Esophagus squamous epithelium (tissue), 4 donors: ENCODE data around the gene CCDC102B.

ENCODE experiments used
- POLR2A ChIP-seq, 4 donors: fragments of 450-650 bp; IDR thresholded peaks; one replicate each; pipeline ENCODE4 v1.6.1; 2017; ENCODE audit warnings: antibody characterized with exemption in 4 of 4, mild to moderate bottlenecking in 4 of 4, moderate library complexity in 3 of 4
- TF ChIP-seq, protein P1 (sequence below), 6 experiments: fragments of 450-650 bp in 4 of 6; fragments of 200-600 bp in 2 of 6; sonication (generic) in 2 of 6; IDR thresholded peaks; one replicate each; pipeline ENCODE4 v1.5.1; 2016 to 2019; ENCODE audit warnings: antibody characterized with exemption in 6 of 6, mild to moderate bottlenecking in 4 of 6, moderate library complexity in 4 of 6

DNA sequence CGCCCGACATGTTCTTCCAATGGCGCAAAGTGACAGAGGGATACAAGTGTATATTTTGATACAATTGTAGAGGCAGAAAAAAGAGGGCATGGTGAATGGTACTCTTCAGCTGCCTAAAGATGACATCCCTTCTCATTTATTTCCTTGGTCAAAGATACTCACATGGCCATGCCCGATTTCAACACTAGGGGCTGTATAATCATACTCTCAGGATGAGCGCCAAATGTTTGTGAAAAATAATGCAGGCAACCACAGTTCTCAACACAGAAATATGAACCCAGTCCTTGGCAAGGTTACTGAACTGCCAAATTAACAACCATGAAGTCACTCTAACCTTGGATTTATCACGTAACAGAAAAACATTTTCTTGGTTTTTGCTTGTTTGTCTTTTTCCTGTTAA, 204.4 kb downstream of the CCDC102B start:
- TF ChIP-seq, protein P1, sequence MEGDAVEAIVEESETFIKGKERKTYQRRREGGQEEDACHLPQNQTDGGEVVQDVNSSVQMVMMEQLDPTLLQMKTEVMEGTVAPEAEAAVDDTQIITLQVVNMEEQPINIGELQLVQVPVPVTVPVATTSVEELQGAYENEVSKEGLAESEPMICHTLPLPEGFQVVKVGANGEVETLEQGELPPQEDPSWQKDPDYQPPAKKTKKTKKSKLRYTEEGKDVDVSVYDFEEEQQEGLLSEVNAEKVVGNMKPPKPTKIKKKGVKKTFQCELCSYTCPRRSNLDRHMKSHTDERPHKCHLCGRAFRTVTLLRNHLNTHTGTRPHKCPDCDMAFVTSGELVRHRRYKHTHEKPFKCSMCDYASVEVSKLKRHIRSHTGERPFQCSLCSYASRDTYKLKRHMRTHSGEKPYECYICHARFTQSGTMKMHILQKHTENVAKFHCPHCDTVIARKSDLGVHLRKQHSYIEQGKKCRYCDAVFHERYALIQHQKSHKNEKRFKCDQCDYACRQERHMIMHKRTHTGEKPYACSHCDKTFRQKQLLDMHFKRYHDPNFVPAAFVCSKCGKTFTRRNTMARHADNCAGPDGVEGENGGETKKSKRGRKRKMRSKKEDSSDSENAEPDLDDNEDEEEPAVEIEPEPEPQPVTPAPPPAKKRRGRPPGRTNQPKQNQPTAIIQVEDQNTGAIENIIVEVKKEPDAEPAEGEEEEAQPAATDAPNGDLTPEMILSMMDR (IDR thresholded peaks at IDR 0.05) = no peak
- no peak for TF ChIP-seq POLR2A (IDR thresholded peaks at IDR 0.05)
